ENCODE data around the gene RFX1. TPM values are rescaled to one million over a fixed set of nuclear protein-coding genes. Genes with fewer than 3 reads are reported as not detected.

The RFX1 gene
- total RNA-seq, 4 donors from 2014 or later = 2.9 to 8.9 (median 4.5) TPM

- intact Hi-C loops (cut with DNase I) = loop anchor here (5.0 kb wide), 1 partner anchor 51 kb away; no protein-coding TSS in a partner anchor
- H3K4me1 ChIP-seq = peaks cover 11 to 24% (median 23%) of the 10 kb centered on the region in 4 donors
- H3K27me3 ChIP-seq = no peaks in the 10 kb centered on the region
- H3K27ac ChIP-seq (replicated peaks in 1 of 4) = no peak overlapping the region
- H3K4me3 ChIP-seq = no peak overlapping the region
- no peaks in the 10 kb centered on the region for H3K9me3 ChIP-seq
- TF ChIP-seq EP300 (IDR thresholded peaks at IDR 0.05) (no peak), POLR2AphosphoS5 (IDR thresholded peaks at IDR 0.05) (no peak), POLR2A (IDR thresholded peaks at IDR 0.05; ENCODE audit: low read depth) (no peak), CTCF (IDR thresholded peaks at IDR 0.05) (no peak)
- no peak for DNase-seq (ENCODE audit: extremely low spot score)
- 89% methylated on average over 2 of the region's 2 CpGs for WGBS
- peaks cover 3 to 20% (median 19%) of the 10 kb centered on the region in 4 donors for H3K36me3 ChIP-seq
Observed at GRCh38 chr19:13951043-13951442, 55.1 kb downstream of the RFX1 start.

- no peaks in the 10 kb centered on the region for H3K9me3 ChIP-seq
- no peaks in the 10 kb centered on the region for H3K36me3 ChIP-seq
- peaks cover 0 to under 1% (median 0%) of the 10 kb centered on the region in 4 donors for H3K4me1 ChIP-seq
- no peaks in the 10 kb centered on the region for H3K27me3 ChIP-seq
- H3K27ac ChIP-seq (replicated peaks in 1 of 4) = no peak overlapping the region
- no peak overlapping the region for H3K4me3 ChIP-seq
- intact Hi-C loops (cut with DNase I) = no loop called here
- no peak for DNase-seq (ENCODE audit: extremely low spot score)
- TF ChIP-seq POLR2A (IDR thresholded peaks at IDR 0.05; ENCODE audit: low read depth) (no peak), POLR2AphosphoS5 (IDR thresholded peaks at IDR 0.05) (no peak), CTCF (IDR thresholded peaks at IDR 0.05) (no peak), EP300 (IDR thresholded peaks at IDR 0.05) (no peak)
- 91% methylated on average over 4 of the region's 4 CpGs for WGBS
Observed at GRCh38 chr19:13946414-13946813, 59.7 kb downstream of the RFX1 start.

GRCh38 chr19:13942023-13942684 lies 64.0 kb downstream of the RFX1 start:
- Histone ChIP-seq H3K4me3 (no peak overlapping the region), H3K36me3 (no peaks in the 10 kb centered on the region), H3K27ac (replicated peaks in 1 of 4) (no peak overlapping the region), H3K27me3 (peaks cover 0 to 17% (median 3%) of the 10 kb centered on the region in 4 donors), H3K9me3 (no peaks in the 10 kb centered on the region), H3K4me1 (peaks cover 0 to 14% (median 12%) of the 10 kb centered on the region in 4 donors)
- intact Hi-C loops (cut with DNase I) = no loop called here
- WGBS = no CpG with 5 or more reads among the region's 1 CpG
- no peak for DNase-seq (ENCODE audit: extremely low spot score)
- TF ChIP-seq POLR2A (IDR thresholded peaks at IDR 0.05; ENCODE audit: low read depth) = no peak
- TF ChIP-seq CTCF (IDR thresholded peaks at IDR 0.05) = no peak
- TF ChIP-seq EP300 (IDR thresholded peaks at IDR 0.05) = no peak
- no peak for TF ChIP-seq POLR2AphosphoS5 (IDR thresholded peaks at IDR 0.05)

- H3K9me3 ChIP-seq = no peaks in the 10 kb centered on the region
- peaks cover 0 to 50% (median 12%) of the 10 kb centered on the region in 4 donors for H3K27me3 ChIP-seq
- H3K27ac ChIP-seq (replicated peaks in 1 of 4) = no peak within 1 kb of the TSS
- DNase-seq (ENCODE audit: extremely low spot score) = no peak
- H3K4me1 ChIP-seq = peaks cover 0 to 14% (median 12%) of the 10 kb centered on the region in 4 donors
- H3K36me3 ChIP-seq = no peaks in the 10 kb centered on the region
- no peak for TF ChIP-seq EP300 (IDR thresholded peaks at IDR 0.05)
- TF ChIP-seq POLR2A (IDR thresholded peaks at IDR 0.05; ENCODE audit: low read depth) = no peak
- TF ChIP-seq CTCF (IDR thresholded peaks at IDR 0.05) = no peak
- TF ChIP-seq POLR2AphosphoS5 (IDR thresholded peaks at IDR 0.05) = no peak
- intact Hi-C loops (cut with DNase I) = no loop called here
- peak within 1 kb of the TSS in 3 of 4 donors; percentile 8 to 27 (median 20) for H3K4me3 ChIP-seq
- 30% methylated on average over 8 of the region's 21 CpGs for WGBS
Observed at GRCh38 chr19:13938301-13939064, 67.6 kb downstream of the RFX1 start, which contains the start of gene PODNL1. Gene PODNL1 (minus strand): TSS chr19:13938417. CDS start chr19:13938181, 236 bp downstream.

All from esophagus muscularis mucosa (tissue), 4 donors.